ENCODE data around the gene CHCHD1. TPM values are rescaled to one million over a fixed set of nuclear protein-coding genes. Genes with fewer than 3 reads are reported as not detected.

Gene CHCHD1
- total RNA-seq, 1 donor from 2014 or later, result 21.1 TPM

- H3K36me3 ChIP-seq, result peaks cover 69% of the 10 kb centered on the region
These were observed 10.0 kb upstream of the CHCHD1 start for GRCh38 chr10:73771722-73772280.

DNA sequence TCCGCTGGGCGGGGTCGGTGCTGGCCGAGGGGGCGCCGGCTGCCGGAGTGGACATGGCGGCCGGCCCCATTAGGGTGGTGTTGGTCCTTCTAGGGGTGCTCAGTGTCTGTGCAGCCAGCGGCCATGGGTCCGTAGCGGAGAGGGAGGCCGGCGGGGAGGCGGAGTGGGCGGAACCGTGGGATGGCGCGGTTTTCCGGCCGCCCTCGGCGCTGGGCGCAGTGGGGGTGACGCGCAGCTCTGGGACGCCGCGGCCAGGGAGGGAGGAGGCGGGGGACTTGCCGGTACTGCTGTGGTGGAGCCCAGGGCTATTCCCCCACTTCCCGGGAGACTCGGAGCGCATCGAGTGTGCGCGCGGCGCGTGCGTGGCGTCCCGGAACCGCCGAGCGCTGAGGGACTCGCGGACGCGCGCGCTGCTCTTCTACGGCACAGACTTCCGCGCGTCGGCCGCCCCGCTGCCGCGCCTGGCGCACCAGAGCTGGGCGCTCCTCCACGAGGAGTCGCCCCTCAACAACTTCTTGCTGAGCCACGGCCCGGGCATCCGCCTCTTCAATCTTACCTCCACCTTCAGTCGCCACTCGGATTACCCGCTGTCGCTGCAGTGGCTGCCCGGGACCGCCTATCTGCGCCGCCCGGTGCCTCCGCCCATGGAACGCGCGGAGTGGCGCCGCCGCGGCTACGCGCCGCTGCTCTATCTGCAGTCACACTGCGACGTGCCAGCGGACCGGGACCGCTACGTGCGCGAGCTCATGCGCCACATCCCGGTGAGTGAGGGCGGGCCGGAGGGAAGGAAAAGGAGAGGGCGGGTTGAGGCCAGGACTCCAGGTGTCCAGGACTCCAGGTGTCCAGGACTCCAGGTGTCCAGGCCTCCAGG lies 9.3 kb upstream of the CHCHD1 start:
- ATAC-seq, result peak; percentile 90 to 91

More at GRCh38 chr10:73771722-73772280, 10.0 kb upstream of the CHCHD1 start:
- Histone ChIP-seq H3K27me3 (ENCODE audit: low read depth) (no peaks in the 10 kb centered on the region), H3K9me3 (no peaks in the 10 kb centered on the region), H3K27ac (peak overlapping the region; percentile 98), H3K4me1 (peaks cover 39% of the 10 kb centered on the region), H3K4me3 (peak overlapping the region; percentile 94)
- ATAC-seq (peak; percentile 0 to 11), DNase-seq (peak; percentile 94)
- TF ChIP-seq, protein P1, sequence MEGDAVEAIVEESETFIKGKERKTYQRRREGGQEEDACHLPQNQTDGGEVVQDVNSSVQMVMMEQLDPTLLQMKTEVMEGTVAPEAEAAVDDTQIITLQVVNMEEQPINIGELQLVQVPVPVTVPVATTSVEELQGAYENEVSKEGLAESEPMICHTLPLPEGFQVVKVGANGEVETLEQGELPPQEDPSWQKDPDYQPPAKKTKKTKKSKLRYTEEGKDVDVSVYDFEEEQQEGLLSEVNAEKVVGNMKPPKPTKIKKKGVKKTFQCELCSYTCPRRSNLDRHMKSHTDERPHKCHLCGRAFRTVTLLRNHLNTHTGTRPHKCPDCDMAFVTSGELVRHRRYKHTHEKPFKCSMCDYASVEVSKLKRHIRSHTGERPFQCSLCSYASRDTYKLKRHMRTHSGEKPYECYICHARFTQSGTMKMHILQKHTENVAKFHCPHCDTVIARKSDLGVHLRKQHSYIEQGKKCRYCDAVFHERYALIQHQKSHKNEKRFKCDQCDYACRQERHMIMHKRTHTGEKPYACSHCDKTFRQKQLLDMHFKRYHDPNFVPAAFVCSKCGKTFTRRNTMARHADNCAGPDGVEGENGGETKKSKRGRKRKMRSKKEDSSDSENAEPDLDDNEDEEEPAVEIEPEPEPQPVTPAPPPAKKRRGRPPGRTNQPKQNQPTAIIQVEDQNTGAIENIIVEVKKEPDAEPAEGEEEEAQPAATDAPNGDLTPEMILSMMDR (IDR thresholded peaks at IDR 0.05), result no peak
- intact Hi-C loops (cut with DNase I), result no loop called here

DNA sequence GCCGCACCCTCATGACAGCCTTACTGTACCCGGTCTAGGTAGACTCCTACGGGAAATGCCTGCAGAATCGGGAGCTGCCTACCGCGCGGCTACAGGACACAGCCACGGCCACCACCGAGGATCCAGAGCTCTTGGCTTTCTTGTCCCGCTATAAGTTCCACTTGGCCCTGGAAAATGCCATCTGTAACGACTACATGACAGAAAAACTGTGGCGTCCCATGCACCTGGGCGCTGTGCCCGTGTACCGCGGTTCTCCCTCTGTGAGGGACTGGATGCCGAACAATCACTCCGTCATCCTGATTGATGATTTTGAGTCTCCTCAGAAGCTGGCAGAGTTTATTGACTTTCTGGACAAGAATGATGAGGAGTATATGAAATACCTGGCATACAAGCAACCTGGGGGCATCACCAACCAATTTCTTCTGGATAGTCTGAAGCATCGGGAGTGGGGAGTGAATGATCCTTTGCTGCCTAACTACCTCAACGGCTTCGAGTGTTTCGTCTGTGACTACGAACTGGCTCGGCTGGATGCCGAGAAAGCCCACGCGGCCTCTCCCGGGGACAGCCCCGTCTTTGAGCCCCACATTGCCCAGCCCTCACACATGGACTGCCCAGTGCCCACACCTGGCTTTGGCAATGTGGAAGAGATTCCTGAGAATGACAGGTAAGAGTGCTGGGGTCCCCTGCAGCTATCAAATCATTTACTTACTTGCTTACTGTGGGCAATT lies 8.5 kb upstream of the CHCHD1 start:
- Histone ChIP-seq H3K27ac (peak overlapping the region; percentile 98), H3K4me3 (peak overlapping the region; percentile 94), H3K9me3 (no peaks in the 10 kb centered on the region), H3K4me1 (peaks cover 39% of the 10 kb centered on the region), H3K36me3 (peaks cover 65% of the 10 kb centered on the region), H3K27me3 (ENCODE audit: low read depth) (no peaks in the 10 kb centered on the region)
- TF ChIP-seq, protein P1 (IDR thresholded peaks at IDR 0.05), result no peak
- DNase-seq, result no peak
- intact Hi-C loops (cut with DNase I), result no loop called here
- ATAC-seq, result no peak

More for the DNA sequence above, 9.3 kb upstream of the CHCHD1 start:
- TF ChIP-seq, protein P1 (IDR thresholded peaks at IDR 0.05), result no peak
- Histone ChIP-seq H3K9me3 (no peaks in the 10 kb centered on the region), H3K27me3 (ENCODE audit: low read depth) (no peaks in the 10 kb centered on the region), H3K36me3 (peaks cover 65% of the 10 kb centered on the region), H3K27ac (peak overlapping the region; percentile 98), H3K4me3 (peak overlapping the region; percentile 94), H3K4me1 (peaks cover 39% of the 10 kb centered on the region)
- peak; percentile 91 for DNase-seq
- intact Hi-C loops (cut with DNase I), result no loop called here

GRCh38 chr10:73774637-73775036 lies 7.2 kb upstream of the CHCHD1 start:
- Histone ChIP-seq H3K9me3 (no peaks in the 10 kb centered on the region), H3K36me3 (peaks cover 65% of the 10 kb centered on the region), H3K27ac (peak overlapping the region; percentile 98), H3K4me3 (peak overlapping the region; percentile 94), H3K4me1 (peaks cover 42% of the 10 kb centered on the region), H3K27me3 (ENCODE audit: low read depth) (no peaks in the 10 kb centered on the region)
- no peak for ATAC-seq
- TF ChIP-seq, protein P1 (IDR thresholded peaks at IDR 0.05), result no peak
- DNase-seq, result no peak
- intact Hi-C loops (cut with DNase I), result no loop called here

DNA sequence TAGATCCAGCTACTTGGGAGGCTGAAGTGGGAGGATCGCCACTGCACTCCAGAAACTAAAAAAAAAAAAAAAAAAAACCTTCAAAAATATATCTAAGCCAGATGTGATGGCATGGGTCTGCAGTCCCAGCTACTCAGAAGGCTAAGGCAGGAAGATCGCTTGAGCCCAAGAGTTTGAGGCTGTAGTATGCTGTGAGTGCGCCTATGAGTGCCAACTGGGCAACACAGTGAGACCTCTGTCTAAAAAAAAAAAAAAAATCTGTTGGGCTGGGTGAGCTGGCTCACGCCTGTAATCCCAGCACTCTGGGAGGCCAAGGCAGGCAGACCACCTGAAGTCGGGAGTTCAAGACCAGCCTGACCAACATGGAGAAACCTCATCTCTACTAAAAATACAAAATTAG lies 2.8 kb upstream of the CHCHD1 start:
- TF ChIP-seq, protein P1 (IDR thresholded peaks at IDR 0.05), result no peak
- Histone ChIP-seq H3K9me3 (no peaks in the 10 kb centered on the region), H3K36me3 (peaks cover 57% of the 10 kb centered on the region), H3K4me3 (no peak overlapping the region), H3K27ac (no peak overlapping the region), H3K27me3 (ENCODE audit: low read depth) (no peaks in the 10 kb centered on the region), H3K4me1 (peaks cover 55% of the 10 kb centered on the region)
- no peak for DNase-seq
- no peak for ATAC-seq
- intact Hi-C loops (cut with DNase I), result no loop called here
